Activated CD4-positive, CD25-positive, alpha-beta regulatory T cell treated with anti-CD3 and anti-CD28 coated beads, Interleukin-2, amount 50 U/mL, for 16 hours (primary cell): Measurements from ENCODE around the gene GAGE12G.
"Not testable (repeated sequence)": the region's sequence is repeated elsewhere in the genome, so short reads cannot be mapped to it uniquely, and the experiment has no call there.

Source experiments
- DNase-seq: peaks from one replicate; pipeline ENCODE4 v3.0.0-alpha.2; 2020; ENCODE audit warnings: low read depth, low spot score

The GAGE12G gene

GRCh38 chrX:49570100-49570499 lies at the start of gene GAGE12G:
Gene GAGE12G, plus strand, starts transcription at chrX:49570400. Its CDS starts 1,155 bp downstream, at chrX:49571555.
- not testable (repeated sequence) for DNase-seq

GRCh38 chrX:49531877-49532276 lies 38.3 kb upstream of the GAGE12G start, which contains the start of gene GAGE12C:
Gene GAGE12C, plus strand, starts transcription at chrX:49532177. Its CDS starts 1,155 bp downstream, at chrX:49533332.
- not testable (repeated sequence) for DNase-seq

GRCh38 chrX:49541433-49541832 lies 28.8 kb upstream of the GAGE12G start, which contains the start of gene GAGE12D:
Gene GAGE12D, plus strand, starts transcription at chrX:49541733. Its CDS starts 1,155 bp downstream, at chrX:49542888.
- DNase-seq = not testable (repeated sequence)

GRCh38 chrX:49550989-49551388 lies 19.2 kb upstream of the GAGE12G start, which contains the start of gene GAGE12E:
Gene GAGE12E, plus strand, starts transcription at chrX:49551289. Its CDS starts 1,155 bp downstream, at chrX:49552444.
- DNase-seq = not testable (repeated sequence)

GRCh38 chrX:49560542-49560941 lies 9.7 kb upstream of the GAGE12G start, which contains the start of gene GAGE12F:
Gene GAGE12F, plus strand, starts transcription at chrX:49560842. Its CDS starts 1,155 bp downstream, at chrX:49561997.
- not testable (repeated sequence) for DNase-seq

- not testable (repeated sequence) for DNase-seq
These were observed 1.5 kb upstream of the GAGE12G start for GRCh38 chrX:49568728-49569127.

- not testable (repeated sequence) for DNase-seq
These were observed 1.0 kb upstream of the GAGE12G start for GRCh38 chrX:49569152-49569551.

- not testable (repeated sequence) for DNase-seq
These were observed 9.4 kb downstream of the GAGE12G start, which contains the start of gene GAGE12H for GRCh38 chrX:49579649-49580048. Gene GAGE12H, plus strand, starts transcription at chrX:49579949. Its CDS starts 1,155 bp downstream, at chrX:49581104.

- not testable (repeated sequence) for DNase-seq
These were observed 19.0 kb downstream of the GAGE12G start, which contains the start of gene GAGE2A for GRCh38 chrX:49589196-49589595. Gene GAGE2A, plus strand, starts transcription at chrX:49589496. Its CDS starts 1,155 bp downstream, at chrX:49590651.

- not testable (repeated sequence) for DNase-seq
These were observed 19.7 kb downstream of the GAGE12G start for GRCh38 chrX:49589769-49590478.

GRCh38 chrX:49590488-49590887 lies 20.3 kb downstream of the GAGE12G start:
- DNase-seq = not testable (repeated sequence)

- DNase-seq = not testable (repeated sequence)
These were observed 28.5 kb downstream of the GAGE12G start, which contains the start of gene GAGE1 for GRCh38 chrX:49598720-49599119. Gene GAGE1, plus strand, starts transcription at chrX:49599020. Its CDS starts 1,155 bp downstream, at chrX:49600175.

GRCh38 chrX:49610718-49611310 lies 40.6 kb downstream of the GAGE12G start:
- DNase-seq = no peak

GRCh38 chrX:49618574-49618973 lies 48.4 kb downstream of the GAGE12G start:
- no peak for DNase-seq
